Hematopoietic multipotent progenitor cell treated with erythropoietin and hydrocortisone succinate and interleukin-3 and kit ligand, for 15 days (in vitro differentiated cells): Measurements from ENCODE around the gene IDH3G.

Experiments used
- DNase-seq: peaks from one replicate; pipeline ENCODE4 v3.0.0-alpha.2; 2015; ENCODE audit warnings: low spot score

Gene IDH3G

DNA sequence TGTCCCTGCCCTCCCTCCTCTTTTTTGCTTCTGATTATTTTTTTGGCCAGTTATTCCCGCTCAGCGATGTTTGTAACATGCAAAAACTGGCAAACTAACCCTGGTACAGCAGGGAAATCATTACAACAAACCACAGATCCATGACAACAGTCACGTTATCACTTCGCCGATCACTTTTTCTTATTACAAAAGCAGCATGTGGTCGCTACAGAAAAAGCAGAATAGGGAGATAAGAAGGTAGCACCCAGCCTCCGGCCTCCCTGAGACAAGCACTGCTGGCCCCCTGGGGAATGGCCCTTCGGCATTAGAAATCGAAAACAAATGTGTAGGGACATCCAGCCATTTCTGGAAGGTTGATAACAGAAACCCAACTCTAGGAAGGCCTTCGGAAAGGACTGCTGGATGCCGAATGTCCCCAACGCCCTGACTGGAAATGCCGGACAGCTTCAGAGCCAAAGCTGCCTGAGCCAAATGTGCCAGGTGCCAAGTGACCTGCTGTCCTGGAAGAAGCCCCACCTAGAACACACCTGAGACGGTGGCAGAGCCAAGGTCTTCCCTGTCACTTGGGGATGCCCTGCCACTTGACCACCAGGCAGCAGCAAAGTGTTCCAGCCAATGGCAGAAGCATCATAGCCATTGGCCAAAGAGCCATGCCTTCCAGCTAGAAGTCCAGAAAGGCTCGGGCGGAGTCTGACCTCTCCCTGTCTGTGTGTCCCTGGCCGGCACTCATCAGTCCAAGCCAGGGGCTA lies 2.9 kb downstream of the IDH3G start:
- no peak for DNase-seq

DNA sequence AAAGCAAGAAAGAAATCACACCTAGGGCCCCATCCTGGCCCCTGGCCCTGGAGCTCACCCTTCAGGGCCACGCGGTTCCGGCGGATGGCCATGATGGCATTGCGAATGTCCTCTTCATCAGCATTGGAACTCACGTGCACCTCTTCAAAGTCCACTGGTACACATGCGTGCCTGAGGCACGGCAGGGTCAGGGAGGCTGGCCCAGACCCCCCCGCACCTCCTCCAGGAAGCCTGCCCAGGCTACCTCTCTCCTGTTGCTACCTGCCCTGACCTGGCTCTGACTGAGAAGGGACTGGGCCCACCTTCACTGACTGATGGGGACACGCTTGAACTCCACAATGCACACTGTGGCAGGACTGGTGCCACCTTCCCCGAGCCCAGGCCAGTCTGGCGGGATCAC lies 4.5 kb downstream of the IDH3G start:
- DNase-seq = no peak

DNA sequence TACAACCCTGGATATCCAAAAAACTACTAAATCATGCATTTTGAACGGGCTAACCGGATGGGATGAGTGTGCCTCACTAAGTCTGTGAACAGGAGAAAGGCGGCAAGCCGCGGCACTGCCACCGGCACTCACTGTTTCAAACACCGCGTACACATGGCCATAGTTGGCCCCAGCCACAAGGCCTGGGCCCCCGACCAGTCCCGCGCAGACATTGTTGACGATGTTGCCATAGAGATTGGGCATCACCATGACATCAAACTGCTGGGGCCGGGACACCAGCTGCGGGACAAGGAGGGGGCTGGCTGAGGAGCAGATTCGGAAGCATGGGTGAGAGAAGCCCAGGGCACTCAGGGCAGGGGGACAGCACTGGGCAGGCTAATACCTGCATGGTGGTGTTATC lies 7.5 kb downstream of the IDH3G start:
- no peak for DNase-seq

DNA sequence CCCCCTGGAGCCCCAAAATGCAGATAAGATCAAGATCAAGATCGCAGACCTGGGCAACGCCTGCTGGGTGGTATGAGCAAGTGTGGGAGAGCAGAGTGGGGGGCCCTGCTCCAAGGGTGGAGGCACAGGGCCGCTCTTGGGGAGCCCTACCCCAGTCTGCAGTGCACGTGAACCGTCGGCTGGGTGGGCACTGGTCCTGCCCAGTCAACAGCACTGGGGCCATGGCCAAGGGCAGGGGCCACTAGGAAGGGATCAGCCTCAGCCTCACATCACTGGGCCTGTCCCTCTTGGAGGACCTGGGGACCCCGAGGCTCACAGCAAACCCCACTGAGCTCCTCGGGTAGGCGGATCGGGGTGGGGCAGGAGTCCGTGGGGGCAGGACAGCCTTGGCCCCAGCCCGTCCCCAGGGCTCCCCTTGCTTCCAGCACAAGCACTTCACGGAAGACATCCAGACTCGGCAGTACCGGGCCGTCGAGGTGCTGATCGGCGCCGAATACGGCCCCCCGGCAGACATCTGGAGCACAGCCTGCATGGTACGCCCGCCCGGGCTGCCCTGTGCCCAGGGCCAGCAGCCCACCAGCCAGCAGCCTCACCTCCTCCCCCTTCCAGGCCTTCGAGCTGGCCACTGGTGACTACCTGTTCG lies 9.7 kb downstream of the IDH3G start:
- DNase-seq = no peak

DNA sequence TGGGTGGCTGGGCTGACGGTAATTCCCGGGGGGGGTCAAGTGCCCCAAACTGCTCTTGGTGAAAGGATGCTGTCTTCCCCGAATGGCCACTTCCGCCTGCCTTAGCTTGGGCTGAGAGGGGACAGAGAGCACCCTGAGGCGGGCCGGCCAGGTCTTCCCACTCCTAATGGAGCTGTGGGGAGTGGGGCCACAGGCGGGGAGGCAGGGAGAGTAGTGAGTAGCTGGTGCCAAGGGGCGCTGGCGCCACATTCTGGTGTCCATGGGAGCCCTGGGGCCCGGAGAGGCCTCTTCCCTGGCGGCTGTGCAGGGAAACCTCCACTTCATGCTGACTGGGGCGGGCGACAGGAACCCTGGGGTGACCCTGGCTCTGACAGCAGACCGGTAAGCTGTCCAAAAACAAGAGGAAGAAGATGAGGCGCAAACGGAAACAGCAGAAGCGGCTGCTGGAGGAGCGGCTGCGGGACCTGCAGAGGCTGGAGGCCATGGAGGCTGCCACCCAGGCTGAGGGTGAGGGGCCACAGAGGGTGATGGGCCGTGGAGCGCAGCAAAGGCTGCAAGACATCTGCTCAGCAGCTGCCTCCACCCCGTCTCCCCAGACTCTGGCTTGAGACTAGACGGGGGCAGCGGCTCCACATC lies 10.7 kb downstream of the IDH3G start:
- DNase-seq = no peak

DNA sequence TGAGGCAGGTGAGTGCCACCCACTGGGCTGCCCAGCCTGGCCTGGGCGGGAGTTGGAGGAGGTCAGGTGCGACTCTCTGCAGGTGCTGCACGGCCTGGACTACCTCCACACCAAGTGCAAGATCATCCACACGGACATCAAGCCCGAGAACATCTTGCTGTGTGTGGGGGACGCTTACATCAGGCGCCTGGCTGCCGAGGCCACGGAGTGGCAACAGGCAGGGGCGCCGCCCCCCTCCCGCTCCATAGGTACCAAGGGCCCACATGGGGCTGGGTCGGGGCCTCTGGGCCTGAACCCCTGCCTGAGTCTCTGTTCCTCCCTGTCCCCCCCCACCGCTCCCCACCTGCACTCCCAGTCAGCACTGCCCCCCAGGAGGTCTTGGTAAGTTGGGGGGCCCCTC lies 11.3 kb downstream of the IDH3G start:
- DNase-seq = no peak

DNA sequence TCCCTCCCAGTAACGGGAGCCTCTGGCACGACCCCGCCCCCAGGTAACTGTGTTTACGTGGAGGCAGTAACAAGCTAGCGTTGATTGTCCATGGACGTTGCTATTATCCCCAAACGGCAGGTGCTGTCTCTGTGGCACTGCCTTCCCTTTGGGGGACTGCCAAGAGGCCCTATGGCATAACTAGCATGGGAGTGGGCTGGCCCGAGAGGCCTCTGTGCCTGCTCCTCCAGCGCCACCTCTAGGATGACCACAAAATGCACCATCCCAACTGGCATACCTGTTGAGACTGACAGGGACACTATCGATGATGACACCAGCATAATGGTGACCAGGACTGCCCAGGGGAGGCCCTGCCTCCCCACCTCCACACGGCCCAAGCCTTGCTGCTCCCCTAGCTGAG lies 11.9 kb downstream of the IDH3G start:
- no peak for DNase-seq

DNA sequence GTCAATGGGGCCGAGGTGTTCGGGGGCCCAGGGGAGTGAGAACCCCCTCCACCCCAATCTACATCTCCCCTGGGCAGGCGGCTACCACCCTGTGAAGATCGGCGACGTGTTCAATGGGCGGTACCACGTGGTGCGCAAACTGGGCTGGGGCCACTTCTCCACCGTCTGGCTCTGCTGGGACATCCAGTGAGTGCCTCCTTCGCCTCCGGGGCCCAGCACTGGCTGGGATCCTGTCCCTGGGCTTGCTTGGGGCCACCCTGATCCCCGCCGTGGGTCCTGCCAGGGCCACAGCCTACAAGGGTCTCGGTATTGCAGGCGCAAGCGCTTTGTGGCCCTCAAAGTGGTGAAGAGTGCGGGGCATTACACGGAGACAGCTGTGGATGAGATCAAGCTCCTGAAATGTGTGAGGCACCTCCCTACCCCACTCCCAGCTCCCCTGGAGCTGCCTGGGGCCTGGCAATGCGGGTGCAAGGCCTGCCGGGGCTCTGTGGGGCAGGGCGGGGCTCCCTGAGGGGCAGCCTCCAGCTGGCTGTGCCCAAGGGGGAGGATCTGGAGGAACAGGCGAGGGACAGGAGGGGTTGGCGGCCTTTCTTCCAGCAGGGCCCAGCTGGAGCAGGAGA lies 12.6 kb downstream of the IDH3G start:
- no peak for DNase-seq

DNA sequence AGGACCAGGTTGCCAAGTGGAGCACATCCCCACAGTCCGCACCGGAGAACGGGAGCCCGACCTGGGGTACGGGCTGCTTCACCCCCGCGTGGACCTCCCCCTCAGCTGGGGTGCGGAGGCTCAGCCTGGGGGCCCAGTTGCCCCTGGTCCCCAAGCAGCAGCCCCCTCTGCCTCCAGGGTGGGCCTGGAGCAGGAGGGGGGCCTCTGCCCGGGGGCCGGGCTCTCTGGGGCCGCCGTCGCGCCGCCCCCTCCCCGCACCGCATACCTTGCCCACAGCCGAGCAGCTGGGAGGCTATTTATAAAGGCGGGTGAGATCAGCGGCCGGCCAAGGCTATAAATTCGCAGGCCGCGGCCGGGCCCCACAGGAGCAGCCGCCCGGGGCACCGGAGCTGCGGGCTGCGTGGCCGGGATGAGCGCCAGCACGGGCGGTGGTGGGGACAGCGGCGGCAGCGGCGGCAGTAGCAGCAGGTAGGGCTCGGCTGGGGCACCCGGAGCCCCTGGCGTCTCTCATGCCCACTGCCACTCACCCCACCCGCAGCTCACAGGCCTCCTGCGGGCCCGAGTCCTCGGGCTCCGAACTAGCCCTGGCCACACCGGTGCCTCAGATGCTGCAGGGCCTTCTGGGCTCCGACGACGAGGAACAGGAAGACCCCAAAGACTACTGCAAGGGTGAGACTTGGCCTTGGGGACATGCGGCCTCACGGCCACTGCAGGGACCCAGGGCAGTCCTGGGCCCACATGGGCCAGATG lies 13.3 kb downstream of the IDH3G start, which contains the start of gene SRPK3:
Gene SRPK3, plus strand, starts transcription at position 364 of the 750 bp plus-strand sequence. Its CDS starts 46 bp downstream, at position 410.
- DNase-seq = no peak

DNA sequence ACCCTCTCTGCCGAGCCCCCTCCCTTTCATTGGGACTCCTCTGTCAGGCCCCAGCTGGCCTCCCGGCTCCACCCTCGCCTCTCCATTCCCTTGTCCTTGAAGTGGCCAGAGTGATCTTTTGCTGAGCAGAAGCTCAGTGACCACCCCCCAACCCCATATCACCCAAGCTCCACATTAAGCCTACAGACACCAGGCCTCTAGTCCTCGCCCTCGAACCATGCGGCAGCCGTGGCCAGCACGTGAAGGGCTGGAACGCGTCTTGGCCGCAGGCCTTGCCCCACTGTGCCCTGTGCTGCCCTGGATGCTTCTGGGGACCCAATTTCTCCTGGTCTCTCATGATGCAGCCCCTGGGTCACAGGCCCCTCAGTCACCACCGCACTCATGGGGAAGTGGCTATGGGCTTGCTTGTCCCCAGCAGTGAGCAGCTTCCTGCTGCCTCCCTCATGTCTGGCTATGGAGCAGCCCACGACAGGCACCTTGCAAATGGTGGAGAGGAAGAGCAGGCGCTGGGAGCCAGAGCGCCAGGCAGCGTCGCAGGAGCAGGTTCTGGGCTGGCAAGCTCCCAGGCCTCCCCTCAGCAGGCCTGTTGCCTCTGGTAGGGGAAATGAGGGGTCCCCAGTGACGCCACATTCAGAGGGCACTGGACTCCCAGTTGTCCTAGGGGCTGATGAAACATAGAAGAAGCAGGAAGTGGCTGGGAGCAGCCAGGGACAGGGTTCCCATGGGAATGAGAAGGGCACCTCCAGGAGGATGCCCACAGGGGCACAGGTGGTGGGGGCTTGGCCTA lies 14.1 kb downstream of the IDH3G start:
- DNase-seq = no peak

DNA sequence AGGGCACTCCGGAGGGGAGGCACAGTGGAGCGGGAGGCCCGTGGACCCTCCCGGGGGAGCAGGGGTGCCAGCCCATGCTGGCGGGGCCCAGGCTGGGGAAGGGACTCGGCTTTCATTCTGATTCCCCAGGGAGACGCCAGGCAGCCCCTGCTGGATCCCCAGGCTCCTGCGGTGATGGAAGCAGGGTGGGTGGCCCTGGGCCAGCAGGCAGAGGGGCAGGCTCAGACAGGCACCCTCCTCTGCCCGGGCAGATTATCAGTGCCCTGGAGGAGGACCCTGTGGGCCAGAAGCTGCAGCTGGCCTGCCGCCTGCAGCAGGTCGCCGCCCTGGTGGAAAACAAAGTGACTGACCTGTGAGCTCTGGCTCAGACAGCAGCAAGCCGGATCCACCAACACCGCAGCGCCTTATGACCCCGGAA lies 15.5 kb downstream of the IDH3G start:
- no peak for DNase-seq

DNA sequence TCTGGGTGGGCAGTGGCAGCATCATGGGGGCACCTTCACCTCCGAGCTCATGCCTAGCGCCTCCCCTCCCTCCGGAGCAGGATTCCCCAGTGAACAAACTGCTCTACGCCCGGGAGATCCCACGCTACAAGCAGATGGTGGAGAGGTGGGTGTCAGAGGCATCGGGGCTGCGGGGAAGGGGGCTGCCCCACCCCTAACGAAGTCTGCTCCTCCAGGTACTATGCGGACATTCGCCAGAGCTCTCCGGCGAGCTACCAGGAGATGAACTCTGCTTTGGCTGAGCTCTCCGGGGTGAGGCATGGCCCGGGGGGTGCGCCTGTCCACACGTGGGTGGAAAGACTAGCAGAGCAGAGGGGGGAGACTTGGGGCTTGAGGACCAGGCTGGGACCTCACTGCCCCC lies 16.0 kb downstream of the IDH3G start:
- DNase-seq = no peak

DNA sequence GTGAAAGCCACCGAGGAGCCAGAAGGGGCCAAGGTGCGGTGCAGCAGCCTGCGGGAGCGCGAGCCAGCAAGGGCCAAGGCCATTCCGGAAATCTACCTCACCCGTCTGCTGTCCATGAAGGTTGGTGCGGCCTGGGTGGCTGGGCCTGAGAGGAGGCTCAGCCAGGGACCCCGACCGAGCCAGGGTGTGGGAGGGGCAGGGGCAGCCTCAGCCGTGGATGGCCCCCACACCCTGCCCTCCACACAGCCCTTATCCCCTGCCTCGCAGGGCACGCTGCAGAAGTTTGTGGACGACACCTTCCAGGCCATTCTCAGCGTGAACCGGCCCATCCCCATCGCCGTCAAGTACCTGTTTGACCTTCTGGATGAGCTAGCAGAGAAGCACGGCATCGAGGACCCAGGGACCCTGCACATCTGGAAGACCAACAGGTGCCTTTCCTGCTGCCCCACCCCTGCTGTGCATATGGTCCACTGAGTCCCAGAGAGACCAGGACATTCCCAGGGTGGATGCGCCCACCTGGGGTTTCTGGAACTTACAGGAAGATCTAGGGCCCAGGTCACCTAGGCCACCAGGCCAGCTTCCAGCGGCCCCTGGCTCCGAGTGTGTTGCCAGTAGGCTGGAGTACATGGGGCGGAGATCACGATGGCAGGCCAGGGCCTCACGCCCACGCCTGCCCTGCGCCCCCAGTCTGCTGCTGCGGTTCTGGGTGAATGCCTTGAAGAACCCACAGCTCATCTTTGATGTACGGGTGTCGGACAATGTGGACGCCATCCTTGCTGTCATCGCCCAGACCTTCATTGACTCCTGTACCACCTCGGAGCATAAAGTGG lies 16.7 kb downstream of the IDH3G start:
- DNase-seq = no peak

DNA sequence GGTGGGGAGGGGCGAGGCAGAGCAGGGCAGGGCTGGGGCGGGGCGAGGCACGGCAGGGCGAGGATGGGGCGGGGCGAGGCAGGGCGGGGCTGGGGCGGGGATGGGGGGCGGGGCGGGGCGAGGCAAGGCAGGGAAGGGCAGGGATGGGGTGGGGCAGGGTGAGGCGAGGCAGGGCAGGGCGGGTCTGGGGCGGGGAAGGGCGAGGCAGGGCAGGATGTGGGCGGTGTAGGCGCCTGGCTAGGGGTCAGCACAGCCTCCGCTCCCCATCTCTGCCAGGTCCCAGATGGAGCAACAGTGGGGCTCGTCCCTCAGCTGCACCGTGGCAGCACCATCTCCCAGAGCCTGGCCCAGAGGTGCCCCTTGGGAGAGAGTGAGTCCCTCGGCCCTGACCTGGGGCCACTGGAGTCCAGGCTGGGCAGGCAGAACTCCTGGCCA lies 17.5 kb downstream of the IDH3G start:
- DNase-seq = no peak

DNA sequence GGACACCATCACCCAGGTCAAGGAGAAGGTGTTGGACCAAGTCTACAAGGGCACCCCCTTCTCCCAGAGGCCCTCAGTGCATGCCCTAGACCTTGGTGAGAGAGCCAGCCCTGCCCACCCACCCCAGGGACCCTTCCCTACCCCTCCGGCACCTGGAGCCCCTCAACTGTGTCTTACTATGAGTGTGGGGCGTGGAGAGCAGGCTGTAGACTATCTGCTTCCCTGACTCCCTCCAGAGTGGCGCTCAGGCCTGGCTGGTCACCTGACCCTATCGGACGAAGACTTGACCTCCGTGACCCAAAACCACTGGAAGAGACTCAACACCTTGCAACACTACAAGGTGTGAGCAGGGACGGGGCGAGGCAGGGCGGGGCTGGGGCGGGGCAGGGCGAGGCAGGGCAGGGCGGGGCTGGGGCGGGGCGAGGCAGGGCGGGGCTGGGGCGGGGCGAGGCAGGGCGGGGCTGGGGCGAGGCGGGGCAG lies 18.0 kb downstream of the IDH3G start:
- no peak for DNase-seq

DNA sequence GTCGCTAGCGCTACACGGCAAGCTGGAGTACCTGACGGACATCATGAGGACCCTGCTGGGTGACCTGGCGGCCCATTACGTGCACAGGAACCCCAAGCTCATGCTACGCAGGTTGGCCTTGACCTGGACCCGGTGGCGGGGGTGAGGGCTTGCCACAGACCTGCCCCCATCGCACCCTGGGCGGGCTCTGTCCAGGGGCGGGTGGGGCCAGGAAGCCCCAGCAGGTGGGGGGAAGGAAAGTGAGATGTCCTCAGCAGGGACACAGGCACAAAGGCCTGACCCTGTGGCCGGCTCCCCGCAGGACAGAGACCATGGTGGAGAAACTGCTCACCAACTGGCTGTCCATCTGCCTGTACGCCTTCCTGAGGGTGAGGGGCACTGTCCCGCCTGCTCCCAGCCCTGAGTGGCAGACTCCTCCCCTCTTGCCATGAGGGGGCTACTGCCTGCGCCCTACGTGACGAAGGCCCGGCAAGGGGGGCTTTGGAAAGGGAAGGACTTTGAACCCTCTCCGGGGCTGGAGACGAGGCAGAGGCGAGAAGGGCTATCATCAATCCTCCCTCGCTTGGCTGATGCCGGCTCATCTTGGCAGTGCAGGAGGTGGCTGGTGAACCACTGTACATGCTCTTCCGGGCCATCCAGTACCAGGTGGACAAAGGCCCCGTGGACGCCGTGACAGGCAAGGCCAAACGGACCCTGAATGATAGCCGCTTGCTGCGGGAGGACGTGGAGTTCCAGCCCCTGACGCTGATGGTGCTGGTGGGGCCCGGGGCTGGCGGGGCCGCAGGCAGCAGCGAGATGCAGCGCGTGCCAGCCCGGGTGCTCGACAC lies 18.7 kb downstream of the IDH3G start:
- DNase-seq = no peak

DNA sequence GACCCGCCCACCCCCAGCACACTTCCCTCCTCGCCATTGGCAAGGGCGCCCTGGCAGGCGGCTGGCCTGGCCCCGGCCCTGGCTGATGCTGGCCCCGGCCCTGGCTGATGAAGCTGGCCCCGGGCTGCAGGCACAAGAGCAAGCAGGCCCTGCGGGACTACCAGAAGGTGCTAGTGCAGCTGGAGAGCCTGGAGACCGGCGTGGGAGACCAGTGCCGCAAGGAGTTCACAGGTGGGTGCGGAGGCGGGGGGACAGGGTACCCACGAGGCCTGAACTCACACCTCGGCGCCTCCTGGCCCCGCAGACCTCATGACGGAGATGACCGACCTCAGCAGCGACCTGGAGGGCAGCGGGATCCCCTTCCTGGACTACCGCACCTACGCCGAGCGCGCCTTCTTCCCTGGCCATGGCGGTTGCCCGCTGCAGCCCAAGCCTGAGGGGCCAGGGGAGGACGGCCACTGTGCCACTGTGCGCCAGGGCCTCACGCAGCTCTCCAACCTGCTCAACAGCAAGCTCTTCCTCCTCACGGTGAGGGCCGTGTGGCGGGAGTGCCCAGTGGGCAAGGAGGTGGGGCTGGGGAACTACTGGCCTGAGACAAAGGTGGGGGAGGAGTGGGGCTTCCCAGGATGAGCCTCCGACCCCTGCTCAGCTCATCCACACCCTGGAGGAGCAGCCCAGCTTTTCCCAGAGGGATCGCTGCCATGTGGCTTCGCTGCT lies 19.4 kb downstream of the IDH3G start:
- no peak for DNase-seq

DNA sequence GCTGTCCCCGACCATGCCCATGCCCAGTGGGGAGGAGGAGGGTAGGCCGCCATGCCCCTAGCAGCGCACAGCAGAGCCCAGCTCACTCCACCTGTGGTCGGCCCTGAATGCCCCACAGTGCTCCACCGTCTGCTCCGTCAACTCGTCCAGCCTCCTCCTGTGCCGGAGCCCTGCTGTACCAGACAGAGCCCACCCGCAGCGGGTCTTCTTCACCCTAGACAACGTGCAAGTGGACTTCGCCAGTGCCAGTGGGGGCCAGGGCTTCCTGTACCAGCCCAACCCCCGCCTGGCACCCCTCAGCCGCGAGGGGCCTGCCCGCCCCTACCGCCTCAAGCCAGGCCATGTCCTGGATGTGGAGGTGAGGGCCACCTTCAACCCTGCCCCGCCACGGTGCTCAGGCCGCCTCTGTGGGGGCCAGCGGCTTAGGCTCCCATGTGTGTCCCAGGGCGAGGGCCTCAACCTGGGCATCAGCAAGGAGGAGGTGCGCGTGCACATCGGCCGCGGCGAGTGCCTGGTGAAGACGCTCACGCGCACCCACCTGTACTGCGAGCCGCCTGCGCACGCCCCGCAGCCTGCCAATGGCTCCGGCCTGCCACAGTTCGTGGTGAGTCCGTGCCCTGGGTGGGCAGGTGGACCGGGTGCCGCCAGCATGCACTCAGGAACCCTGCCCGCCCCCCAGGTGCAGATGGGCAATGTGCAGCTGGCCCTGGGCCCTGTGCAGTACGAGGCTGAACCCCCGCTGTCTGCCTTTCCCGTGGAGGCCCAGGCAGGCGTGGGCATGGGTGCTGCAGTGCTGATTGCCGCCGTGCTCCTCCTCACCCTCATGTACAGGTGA lies 20.2 kb downstream of the IDH3G start:
- no peak for DNase-seq
